ENCODE measurements around the gene EGR4.
A peak's percentile ranks its signal among the peaks of the same experiment; 100 is the strongest.

The EGR4 gene

DNA sequence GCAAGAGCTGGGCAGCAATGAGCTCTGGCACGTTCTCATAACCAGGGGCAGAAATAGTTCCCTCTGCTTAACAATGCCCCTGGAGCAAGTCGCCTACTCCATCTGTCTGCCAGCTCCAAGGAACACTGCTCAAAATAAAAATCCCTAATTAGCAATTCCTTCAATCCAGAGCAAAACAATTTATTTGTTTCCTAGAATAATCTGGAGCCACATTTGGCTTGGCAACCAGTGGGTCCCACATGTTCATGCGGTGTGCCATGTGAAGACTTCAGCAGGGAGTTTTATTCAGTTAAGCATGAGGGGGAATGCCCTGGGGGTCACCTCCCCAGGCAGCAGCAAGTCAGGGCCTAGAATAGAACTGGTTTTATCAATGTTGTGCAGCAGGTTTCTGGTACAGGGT is 7.6 kb upstream of the EGR4 start:
- no peak for DNase-seq
- Mint-ChIP-seq H3K4me3 (no peak overlapping the region), H3K27me3 (ENCODE audit: low read depth, poor library complexity) (peaks cover 95% of the 10 kb centered on the region), H3K4me1 (no peaks in the 10 kb centered on the region), H3K9me3 (no peaks in the 10 kb centered on the region), H3K36me3 (ENCODE audit: low read depth) (no peaks in the 10 kb centered on the region), H3K27ac (no peak overlapping the region)
- TF ChIP-seq, protein P1, sequence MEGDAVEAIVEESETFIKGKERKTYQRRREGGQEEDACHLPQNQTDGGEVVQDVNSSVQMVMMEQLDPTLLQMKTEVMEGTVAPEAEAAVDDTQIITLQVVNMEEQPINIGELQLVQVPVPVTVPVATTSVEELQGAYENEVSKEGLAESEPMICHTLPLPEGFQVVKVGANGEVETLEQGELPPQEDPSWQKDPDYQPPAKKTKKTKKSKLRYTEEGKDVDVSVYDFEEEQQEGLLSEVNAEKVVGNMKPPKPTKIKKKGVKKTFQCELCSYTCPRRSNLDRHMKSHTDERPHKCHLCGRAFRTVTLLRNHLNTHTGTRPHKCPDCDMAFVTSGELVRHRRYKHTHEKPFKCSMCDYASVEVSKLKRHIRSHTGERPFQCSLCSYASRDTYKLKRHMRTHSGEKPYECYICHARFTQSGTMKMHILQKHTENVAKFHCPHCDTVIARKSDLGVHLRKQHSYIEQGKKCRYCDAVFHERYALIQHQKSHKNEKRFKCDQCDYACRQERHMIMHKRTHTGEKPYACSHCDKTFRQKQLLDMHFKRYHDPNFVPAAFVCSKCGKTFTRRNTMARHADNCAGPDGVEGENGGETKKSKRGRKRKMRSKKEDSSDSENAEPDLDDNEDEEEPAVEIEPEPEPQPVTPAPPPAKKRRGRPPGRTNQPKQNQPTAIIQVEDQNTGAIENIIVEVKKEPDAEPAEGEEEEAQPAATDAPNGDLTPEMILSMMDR (IDR thresholded peaks at IDR 0.05): no peak

DNA sequence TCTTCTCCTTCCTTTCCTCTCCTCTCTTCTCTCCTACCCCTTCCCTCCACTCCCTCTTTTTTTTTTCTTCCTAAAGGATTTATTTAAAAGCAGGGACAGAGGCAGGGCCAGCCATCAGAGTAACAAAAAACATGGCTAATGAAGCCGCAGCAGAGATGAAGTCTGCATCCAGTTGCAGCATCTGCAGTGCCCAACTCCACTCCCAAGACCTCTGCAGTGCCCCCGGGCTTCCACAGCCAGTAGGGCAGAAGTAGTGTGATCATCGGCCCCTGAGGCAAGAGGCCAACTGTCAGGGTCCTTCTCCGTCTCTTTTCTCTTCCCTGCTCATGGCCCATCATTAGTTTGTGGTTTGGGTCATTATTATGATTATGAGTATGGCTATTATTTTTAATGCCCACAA is 4.2 kb upstream of the EGR4 start:
- H3K36me3 Mint-ChIP-seq (ENCODE audit: low read depth): no peaks in the 10 kb centered on the region
- H3K9me3 Mint-ChIP-seq: no peaks in the 10 kb centered on the region
- no peak for DNase-seq
- no peaks in the 10 kb centered on the region for H3K4me1 Mint-ChIP-seq
- H3K4me3 Mint-ChIP-seq: no peak overlapping the region
- peaks cover 99% of the 10 kb centered on the region for H3K27me3 Mint-ChIP-seq (ENCODE audit: low read depth, poor library complexity)
- no peak overlapping the region for H3K27ac Mint-ChIP-seq
- TF ChIP-seq, protein P1 (IDR thresholded peaks at IDR 0.05): no peak

DNA sequence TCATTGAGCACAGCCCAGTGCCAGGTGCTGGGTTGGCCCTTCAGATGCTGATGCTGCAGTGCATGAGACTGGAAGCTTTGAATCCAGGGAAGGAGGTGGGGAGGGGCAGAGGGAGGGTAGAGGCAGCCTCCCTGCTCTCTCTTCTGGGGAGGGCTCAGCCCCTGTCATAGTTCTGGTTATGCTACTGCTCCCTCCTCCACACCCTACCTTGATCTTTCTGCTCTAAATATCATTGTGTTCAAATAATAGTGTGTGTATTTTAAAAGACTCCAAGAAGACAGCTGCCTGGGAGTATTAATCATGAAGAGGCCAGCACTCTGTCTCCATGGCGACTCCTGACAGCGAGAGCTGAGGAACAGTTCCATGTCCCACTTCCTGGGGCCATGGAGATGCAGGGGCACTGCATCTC is 3.8 kb upstream of the EGR4 start:
- Mint-ChIP-seq H3K27me3 (ENCODE audit: low read depth, poor library complexity) (peaks cover 99% of the 10 kb centered on the region), H3K36me3 (ENCODE audit: low read depth) (no peaks in the 10 kb centered on the region), H3K4me1 (no peaks in the 10 kb centered on the region), H3K9me3 (no peaks in the 10 kb centered on the region), H3K27ac (no peak overlapping the region), H3K4me3 (no peak overlapping the region)
- DNase-seq: no peak
- TF ChIP-seq, protein P1 (IDR thresholded peaks at IDR 0.05): no peak

DNA sequence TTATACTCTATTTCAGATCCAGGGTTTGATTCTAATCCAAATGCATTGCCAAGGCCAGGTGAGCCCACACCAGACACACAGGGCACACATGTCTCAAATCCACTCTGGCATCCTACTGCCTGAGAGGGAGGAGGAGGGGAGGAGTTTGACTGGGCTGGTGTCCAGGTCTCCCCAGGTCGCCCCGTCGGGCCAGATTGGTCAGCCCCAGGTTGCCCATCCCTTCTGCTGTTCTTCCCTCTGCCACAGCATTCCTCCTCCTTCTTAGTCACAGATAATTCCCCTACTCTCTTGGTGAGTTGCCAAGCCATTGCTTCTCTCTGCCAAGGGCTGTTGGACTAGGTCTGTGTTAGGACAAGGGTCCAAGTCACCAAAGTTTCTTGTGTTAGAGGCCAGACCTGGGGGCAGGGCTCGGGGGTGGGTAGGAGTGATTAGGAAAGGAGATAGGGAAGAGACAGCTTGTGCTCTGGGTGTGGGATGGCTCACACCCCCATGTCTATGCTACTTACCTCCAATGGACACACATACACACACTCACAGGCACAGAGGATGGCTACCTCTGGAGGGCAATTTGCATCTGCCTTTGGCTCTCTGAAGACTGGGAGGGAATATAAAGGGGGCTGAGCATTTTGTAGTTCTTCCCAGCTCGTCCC is 2.5 kb upstream of the EGR4 start:
- TF ChIP-seq, protein P1 (IDR thresholded peaks at IDR 0.05): no peak
- DNase-seq: no peak
- H3K27me3 Mint-ChIP-seq (ENCODE audit: low read depth, poor library complexity): peaks cover 99% of the 10 kb centered on the region
- no peaks in the 10 kb centered on the region for H3K36me3 Mint-ChIP-seq (ENCODE audit: low read depth)
- no peaks in the 10 kb centered on the region for H3K4me1 Mint-ChIP-seq
- H3K27ac Mint-ChIP-seq: no peak overlapping the region
- no peaks in the 10 kb centered on the region for H3K9me3 Mint-ChIP-seq
- no peak overlapping the region for H3K4me3 Mint-ChIP-seq

DNA sequence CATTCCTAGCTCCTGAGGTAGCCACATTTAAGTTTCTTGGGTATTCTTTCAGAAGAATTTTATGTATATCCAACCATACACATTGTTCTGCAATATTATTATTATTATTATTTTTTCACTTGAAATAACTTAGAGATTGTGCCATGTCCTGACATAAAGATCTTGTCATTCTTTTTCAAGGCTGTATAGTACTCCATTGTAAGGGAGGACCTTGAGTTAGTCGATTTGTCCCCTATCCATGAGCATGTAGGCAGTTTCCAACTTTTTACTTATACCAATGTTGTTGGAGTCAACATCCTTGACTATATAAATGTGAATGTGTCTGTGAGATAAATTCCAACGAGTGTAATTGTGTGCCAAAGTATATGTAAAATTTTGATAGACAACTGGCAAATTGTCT is 891 bp upstream of the EGR4 start:
- no peaks in the 10 kb centered on the region for H3K4me1 Mint-ChIP-seq
- peak overlapping the region; percentile 13 for H3K4me3 Mint-ChIP-seq
- TF ChIP-seq, protein P1 (IDR thresholded peaks at IDR 0.05): no peak
- DNase-seq: no peak
- no peaks in the 10 kb centered on the region for H3K9me3 Mint-ChIP-seq
- H3K27ac Mint-ChIP-seq: no peak overlapping the region
- no peaks in the 10 kb centered on the region for H3K36me3 Mint-ChIP-seq (ENCODE audit: low read depth)
- peaks cover 99% of the 10 kb centered on the region for H3K27me3 Mint-ChIP-seq (ENCODE audit: low read depth, poor library complexity)

DNA sequence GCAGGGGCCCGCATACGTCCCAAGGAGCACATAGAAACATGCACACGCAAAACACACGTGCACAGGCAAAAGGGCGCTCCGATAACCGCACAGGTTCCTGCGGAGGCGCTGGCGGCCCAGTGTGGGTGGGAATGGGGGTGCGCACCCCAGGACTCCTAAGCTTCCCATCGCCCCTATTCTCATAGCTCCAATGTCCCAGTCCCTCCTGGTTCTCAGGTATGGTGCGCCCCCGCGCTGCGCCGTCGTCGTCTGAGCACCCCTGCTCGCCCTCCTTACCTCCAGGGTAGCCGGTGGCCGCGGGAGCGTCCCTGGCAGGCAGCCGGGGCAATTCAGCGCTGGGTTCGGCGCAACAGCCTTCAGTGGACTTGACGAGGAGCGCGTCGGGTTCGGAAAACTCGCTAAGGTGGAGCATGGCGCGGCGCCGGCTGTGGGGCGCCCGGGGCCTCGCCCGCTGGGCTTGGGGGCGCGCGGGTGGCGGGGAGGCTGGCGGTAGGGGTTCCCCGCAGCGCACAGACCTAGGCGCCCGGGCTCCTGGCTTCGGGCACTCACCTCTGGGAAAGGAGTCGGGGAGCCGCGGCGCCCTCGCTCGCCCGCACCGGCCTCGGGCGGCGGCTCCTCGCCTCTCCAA is 328 bp downstream of the EGR4 start:
- TF ChIP-seq, protein P1 (IDR thresholded peaks at IDR 0.05): no peak
- Mint-ChIP-seq H3K9me3 (no peaks in the 10 kb centered on the region), H3K4me3 (peak overlapping the region; percentile 59), H3K36me3 (ENCODE audit: low read depth) (no peaks in the 10 kb centered on the region), H3K27ac (no peak overlapping the region), H3K27me3 (ENCODE audit: low read depth, poor library complexity) (peaks cover 100% of the 10 kb centered on the region), H3K4me1 (no peaks in the 10 kb centered on the region)
- DNase-seq: peak; percentile 23

All from nephron progenitor cell (in vitro differentiated cells).